Gastroesophageal sphincter (tissue), 3 donors: ENCODE measurements around the gene UBAP1L.

Source experiments
- POLR2A ChIP-seq, 2 donors: fragments of 450-650 bp; IDR thresholded peaks; one replicate each; pipeline ENCODE4 v1.6.1; 2017; ENCODE audit warnings: antibody characterized with exemption in 2 of 2, mild to moderate bottlenecking in 2 of 2, moderate library complexity in 1 of 2
- TF ChIP-seq, protein P1 (sequence below), 4 experiments: fragments of 200-600 bp in 2 of 4; fragments of 450-650 bp in 2 of 4; sonication (generic) in 1 of 4; IDR thresholded peaks; one replicate each; pipeline ENCODE4 v1.5.1; 2017 to 2019; ENCODE audit warnings: antibody characterized with exemption in 4 of 4, mild to moderate bottlenecking in 2 of 4, moderate library complexity in 2 of 4

DNA sequence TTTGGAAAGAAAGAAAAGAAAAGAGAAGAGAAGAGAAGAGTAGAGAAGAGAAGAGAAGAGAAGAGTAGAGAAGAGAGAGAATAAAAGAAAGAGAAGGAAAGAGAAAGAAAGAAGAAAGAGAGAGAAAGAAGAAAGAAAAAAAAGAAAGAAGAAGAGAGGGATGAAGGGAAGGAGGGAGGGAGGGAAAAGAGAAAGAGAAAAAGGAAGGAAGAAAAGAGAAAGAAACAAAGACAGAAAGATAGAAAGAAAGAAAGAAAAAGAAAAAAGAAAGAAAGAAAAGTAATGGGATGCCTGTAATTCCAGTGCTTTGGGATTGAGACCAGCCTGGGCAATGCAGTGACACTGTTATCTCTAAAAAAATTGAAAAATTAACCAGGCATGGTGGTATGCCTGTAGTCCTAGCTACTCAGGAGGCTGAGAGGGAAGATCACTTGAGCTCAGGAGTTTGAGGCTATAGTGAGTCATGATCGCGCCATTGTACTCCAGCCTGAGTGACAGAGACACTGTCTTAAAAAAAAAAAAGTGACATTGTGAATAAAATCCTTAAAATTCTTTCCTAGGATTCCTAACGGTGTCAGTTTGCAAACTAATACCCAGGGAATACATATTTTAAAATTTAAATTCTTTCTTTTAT lies 48.9 kb downstream of the UBAP1L start:
- TF ChIP-seq, protein P1, sequence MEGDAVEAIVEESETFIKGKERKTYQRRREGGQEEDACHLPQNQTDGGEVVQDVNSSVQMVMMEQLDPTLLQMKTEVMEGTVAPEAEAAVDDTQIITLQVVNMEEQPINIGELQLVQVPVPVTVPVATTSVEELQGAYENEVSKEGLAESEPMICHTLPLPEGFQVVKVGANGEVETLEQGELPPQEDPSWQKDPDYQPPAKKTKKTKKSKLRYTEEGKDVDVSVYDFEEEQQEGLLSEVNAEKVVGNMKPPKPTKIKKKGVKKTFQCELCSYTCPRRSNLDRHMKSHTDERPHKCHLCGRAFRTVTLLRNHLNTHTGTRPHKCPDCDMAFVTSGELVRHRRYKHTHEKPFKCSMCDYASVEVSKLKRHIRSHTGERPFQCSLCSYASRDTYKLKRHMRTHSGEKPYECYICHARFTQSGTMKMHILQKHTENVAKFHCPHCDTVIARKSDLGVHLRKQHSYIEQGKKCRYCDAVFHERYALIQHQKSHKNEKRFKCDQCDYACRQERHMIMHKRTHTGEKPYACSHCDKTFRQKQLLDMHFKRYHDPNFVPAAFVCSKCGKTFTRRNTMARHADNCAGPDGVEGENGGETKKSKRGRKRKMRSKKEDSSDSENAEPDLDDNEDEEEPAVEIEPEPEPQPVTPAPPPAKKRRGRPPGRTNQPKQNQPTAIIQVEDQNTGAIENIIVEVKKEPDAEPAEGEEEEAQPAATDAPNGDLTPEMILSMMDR (IDR thresholded peaks at IDR 0.05) = no peak
- TF ChIP-seq POLR2A (IDR thresholded peaks at IDR 0.05) = no peak
